CD4-positive, alpha-beta memory T cell (primary cell): ENCODE measurements around the gene ARHGDIA. TPM values are rescaled to one million over a fixed set of nuclear protein-coding genes. Genes with fewer than 3 reads are reported as not detected.

ENCODE experiments used
- CTCF ChIA-PET: fragments of 350-600 bp; sonication (Branson Sonifier 250); formaldehyde crosslinking; loops from one replicate; lab custom pipeline; 2021; ENCODE audit warnings: inconsistent platforms; ENCODE audit not compliant: partially characterized antibody; lab: Charles Lee
- POLR2A ChIA-PET: fragments of 350-600 bp; sonication (Branson Sonifier 250); formaldehyde crosslinking; loops from one replicate; lab custom pipeline; 2021; ENCODE audit not compliant: partially characterized antibody; lab: Charles Lee
- DNase-seq, 5 donors: peaks; one replicate each; pipeline versions ENCODE4 v3.0.0 to v3.0.0-alpha.2; 2020 to 2022; ENCODE audit warnings: mixed read lengths in 1 of 5
- H3K27ac ChIP-seq: one replicate; pipeline ENCODE4 v1.7.0; 2013; ENCODE audit warnings: low read depth, low read length
- H3K27me3 ChIP-seq: 2 replicates; pipeline ENCODE4 v1.7.0; 2013; ENCODE audit warnings: mild to moderate bottlenecking, low read length, moderate library complexity; ENCODE audit not compliant: insufficient read depth
- H3K36me3 ChIP-seq: 2 replicates; pipeline ENCODE4 v1.7.0; 2013; ENCODE audit warnings: mild to moderate bottlenecking, low read length, moderate library complexity; ENCODE audit not compliant: insufficient read depth
- H3K4me1 ChIP-seq: 2 replicates; pipeline ENCODE4 v1.7.0; 2013; ENCODE audit warnings: mild to moderate bottlenecking, low read length, moderate library complexity; ENCODE audit not compliant: insufficient read depth
- H3K4me3 ChIP-seq, 2 donors: one replicate each; pipeline ENCODE4 v1.7.0; 2013; ENCODE audit warnings: low read length in 2 of 2, mild to moderate bottlenecking in 1 of 2
- H3K9me3 ChIP-seq, 2 donors: one replicate each; pipeline ENCODE4 v1.7.0; 2013; ENCODE audit warnings: low read length in 2 of 2, control low read depth in 1 of 2; ENCODE audit not compliant: control insufficient read depth in 1 of 2
- H3K27ac Mint-ChIP-seq, 7 donors: one replicate each; pipeline ENCODE4 v1.8.0; 2020 to 2021; ENCODE audit warnings: mixed read lengths in 7 of 7, mild to moderate bottlenecking in 6 of 7, inconsistent platforms in 3 of 7, moderate library complexity in 3 of 7
- H3K27me3 Mint-ChIP-seq, 2 donors: one replicate each; pipeline ENCODE4 v1.8.0; 2020 to 2021; ENCODE audit warnings: mixed read lengths in 2 of 2
- H3K36me3 Mint-ChIP-seq, 2 donors: one replicate each; pipeline ENCODE4 v1.8.0; 2020 to 2021; ENCODE audit warnings: mixed read lengths in 2 of 2, inconsistent platforms in 1 of 2, mild to moderate bottlenecking in 1 of 2
- H3K4me1 Mint-ChIP-seq, 4 donors: one replicate each; pipeline ENCODE4 v1.8.0; 2020 to 2021; ENCODE audit warnings: mixed read lengths in 4 of 4, mild to moderate bottlenecking in 1 of 4
- H3K4me3 Mint-ChIP-seq, 8 donors: one replicate each; pipeline ENCODE4 v1.8.0; 2020 to 2021; ENCODE audit warnings: mixed read lengths in 8 of 8, mild to moderate bottlenecking in 7 of 8, moderate library complexity in 6 of 8, inconsistent platforms in 3 of 8
- H3K9me3 Mint-ChIP-seq, 8 donors: one replicate each; pipeline ENCODE4 v1.8.0; 2020 to 2021; ENCODE audit warnings: mixed read lengths in 8 of 8, mild to moderate bottlenecking in 5 of 8, inconsistent platforms in 3 of 8, moderate library complexity in 1 of 8
- intact Hi-C: fragments of 100-400 bp; cut with micrococcal nuclease; formaldehyde crosslinking; loops from one replicate; pipeline ENCODE4 v1.15.1; 2023
- polyA plus RNA-seq, 2 donors: library from polyadenylated mRNA; unstranded; fragments of 300-500 nt; fragmentation: Illumina TruSeq; gene quantifications; one replicate each; pipeline ENCODE4 v1.2.3, GENCODE V29; 2021
- total RNA-seq, 2 experiments: library from RNA; stranded (reverse); gene quantifications; one replicate each; pipeline ENCODE4 v1.2.3, GENCODE V29; 2021

The ARHGDIA gene
- total and polyA plus RNA-seq, 4 experiments from 2014 or later, result 84.8 to 382 (median 292) TPM

DNA sequence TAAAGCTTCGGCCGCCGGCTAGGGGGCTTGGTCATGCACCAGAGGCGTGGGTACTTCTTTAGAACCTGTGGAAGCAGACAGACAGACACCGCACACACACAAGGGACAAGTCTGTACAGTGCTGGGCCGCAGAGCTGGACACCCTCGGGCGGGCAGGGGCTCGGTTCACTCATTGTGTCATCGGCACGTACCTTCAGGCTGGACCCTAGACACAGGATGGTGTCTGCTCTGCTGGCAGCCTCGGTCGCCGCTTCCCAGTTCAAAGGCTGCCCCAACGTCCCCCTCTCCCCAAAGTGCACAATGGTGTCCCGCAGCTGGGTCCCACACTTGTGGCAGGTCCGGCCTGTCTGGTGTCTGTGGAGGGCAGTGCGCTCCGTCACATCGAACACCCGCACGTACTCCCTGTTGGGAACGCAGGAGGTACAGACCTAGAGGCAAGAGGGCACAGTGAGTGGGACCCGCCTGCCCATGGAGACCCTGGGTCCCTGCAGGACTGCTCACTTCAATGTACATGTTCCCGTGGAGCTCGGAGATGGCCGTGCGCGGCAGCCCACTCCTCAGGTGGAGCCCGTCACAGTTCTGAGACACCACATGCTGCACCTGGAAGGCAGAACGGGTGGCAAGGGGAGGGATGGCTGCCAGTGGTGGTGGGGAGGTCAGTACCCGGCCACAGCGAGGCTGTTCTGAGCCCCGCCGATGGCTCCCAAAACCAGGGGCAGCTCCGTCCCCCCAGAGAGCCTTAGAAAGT lies 43.1 kb upstream of the ARHGDIA start:
- H3K4me1 ChIP-seq, result peaks cover 42% of the 10 kb centered on the region
- Mint-ChIP-seq H3K27me3 (no peaks in the 10 kb centered on the region), H3K4me3 (no peak overlapping the region), H3K9me3 (no peaks in the 10 kb centered on the region), H3K4me1 (peaks cover 13 to 56% (median 28%) of the 10 kb centered on the region in 4 donors), H3K27ac (no peak overlapping the region), H3K36me3 (peaks cover 17 to 44% of the 10 kb centered on the region in 2 donors)
- H3K36me3 ChIP-seq, result peaks cover 48% of the 10 kb centered on the region
- H3K4me3 ChIP-seq, result no peak overlapping the region
- intact Hi-C loops, result no loop called here
- no peak overlapping the region for H3K27ac ChIP-seq
- H3K27me3 ChIP-seq, result no peaks in the 10 kb centered on the region
- no peaks in the 10 kb centered on the region for H3K9me3 ChIP-seq
- ChIA-PET POLR2A (interaction anchor here (1.1 to 2.4 kb wide), 4 partner anchors 22 to 108 kb away, joined by 3 to 7 read pairs (median 4); partner anchors contain the start of genes ANAPC11 and CENPX), CTCF (no interaction called here)
- DNase-seq, result no peak

DNA sequence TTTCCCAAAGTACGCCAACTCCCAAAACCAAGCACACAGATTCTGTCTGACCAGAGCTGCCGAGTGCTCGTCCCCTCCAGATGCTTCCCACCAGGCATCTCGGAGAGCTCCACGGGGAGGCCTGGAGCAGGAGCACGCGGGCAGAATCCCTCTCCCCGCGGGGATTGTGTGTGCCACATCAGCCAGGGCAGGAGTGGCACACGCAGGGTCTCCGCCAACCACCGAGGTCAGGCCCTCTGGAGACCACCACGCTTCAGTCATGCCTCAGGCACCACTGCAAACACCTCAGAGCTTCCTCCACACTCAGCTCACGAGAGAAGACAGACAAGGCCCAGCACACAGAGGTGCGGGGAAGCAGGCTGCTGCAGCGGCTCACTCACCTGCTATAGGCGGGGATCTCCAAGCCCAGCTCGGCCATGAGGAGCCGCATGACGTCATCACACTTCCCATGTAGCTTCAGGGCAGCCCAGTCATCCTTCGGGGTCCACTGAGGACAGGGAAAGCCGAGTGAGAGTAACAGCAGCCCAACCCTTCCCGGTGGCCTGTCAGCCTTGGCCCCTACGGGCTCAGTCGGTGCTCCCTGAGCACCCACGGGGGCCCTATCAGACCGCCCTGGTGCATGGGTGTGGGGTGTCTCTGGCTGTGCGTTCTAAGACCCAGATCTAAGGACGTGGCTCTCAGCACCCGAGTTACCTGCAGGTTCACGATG lies 42.4 kb upstream of the ARHGDIA start:
- DNase-seq, result no peak
- Histone ChIP-seq H3K4me1 (peaks cover 40% of the 10 kb centered on the region), H3K4me3 (no peak overlapping the region), H3K9me3 (no peaks in the 10 kb centered on the region), H3K36me3 (peaks cover 49% of the 10 kb centered on the region), H3K27ac (no peak overlapping the region), H3K27me3 (no peaks in the 10 kb centered on the region)
- no peaks in the 10 kb centered on the region for H3K9me3 Mint-ChIP-seq
- intact Hi-C loops, result no loop called here
- no peaks in the 10 kb centered on the region for H3K27me3 Mint-ChIP-seq
- H3K27ac Mint-ChIP-seq, result peak overlapping the region in 1 of 7 donors; percentile 63
- peaks cover 17 to 44% of the 10 kb centered on the region in 2 donors for H3K36me3 Mint-ChIP-seq
- ChIA-PET POLR2A (interaction anchor here (0.8 to 2.4 kb wide), 8 partner anchors 11 to 47 kb away, joined by 3 to 10 read pairs (median 3); partner anchors contain the start of genes ANAPC11 and MAFG), CTCF (interaction anchor here (1.2 kb wide), 1 partner anchor 13 kb away, joined by 3 read pairs; no protein-coding TSS in a partner anchor)
- peak overlapping the region in 2 of 8 donors; percentile 29 to 72 for H3K4me3 Mint-ChIP-seq
- H3K4me1 Mint-ChIP-seq, result peaks cover 13 to 51% (median 24%) of the 10 kb centered on the region in 4 donors

DNA sequence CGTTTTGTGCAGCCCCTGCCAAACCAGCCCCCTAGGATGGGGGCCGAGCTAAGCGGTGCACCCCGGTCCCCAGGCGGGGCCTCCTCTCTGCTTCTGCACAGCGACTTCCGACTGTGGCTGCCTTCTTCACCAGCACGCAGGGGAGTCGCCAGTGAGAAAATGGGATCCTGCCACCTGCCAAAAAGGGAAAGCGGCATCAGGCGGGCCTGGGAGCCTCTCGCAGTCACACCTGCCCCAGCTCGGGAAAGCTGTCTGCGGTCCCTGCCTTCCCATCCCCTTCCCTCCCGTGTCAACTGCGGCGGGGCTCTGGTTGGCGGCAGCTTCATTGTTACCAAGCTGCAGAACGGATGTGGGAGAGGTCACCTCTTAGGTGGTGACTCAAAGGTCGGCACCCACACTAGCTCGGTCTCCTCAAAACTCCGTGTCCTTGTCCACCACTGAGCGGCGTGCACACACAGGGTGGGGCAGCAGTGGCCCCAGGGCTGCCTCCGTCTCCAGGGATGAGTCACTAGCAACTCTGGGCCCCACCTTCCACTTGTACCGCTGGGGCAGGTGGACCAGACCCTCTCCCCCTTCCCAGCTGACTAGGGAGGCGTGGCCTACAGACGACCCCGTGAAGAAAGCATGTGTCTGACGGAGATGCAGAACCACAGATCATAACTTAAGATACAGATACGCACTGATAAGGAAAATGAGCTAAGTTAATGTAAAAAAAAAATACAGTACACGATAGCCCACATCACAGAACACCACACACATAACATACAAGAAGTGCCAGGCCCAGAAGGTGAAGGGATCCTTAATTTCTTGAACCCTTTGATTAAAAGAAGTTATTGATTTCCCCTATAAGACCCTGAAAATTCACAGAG lies 41.5 kb upstream of the ARHGDIA start:
- Mint-ChIP-seq H3K27me3 (no peaks in the 10 kb centered on the region), H3K36me3 (peaks cover 17 to 41% of the 10 kb centered on the region in 2 donors), H3K9me3 (no peaks in the 10 kb centered on the region), H3K4me3 (peak overlapping the region in 5 of 8 donors; percentile 13 to 72 (median 38)), H3K27ac (peak overlapping the region in 4 of 7 donors; percentile 3 to 83 (median 66)), H3K4me1 (peaks cover 12 to 45% (median 18%) of the 10 kb centered on the region in 4 donors)
- peaks cover 51% of the 10 kb centered on the region for H3K36me3 ChIP-seq
- H3K9me3 ChIP-seq, result no peaks in the 10 kb centered on the region
- no peaks in the 10 kb centered on the region for H3K27me3 ChIP-seq
- ChIA-PET POLR2A (interaction anchor here (0.8 to 2.4 kb wide), 9 partner anchors 12 to 47 kb away, joined by 3 to 10 read pairs (median 3); partner anchors contain the start of genes ANAPC11, ARHGDIA and MAFG), CTCF (interaction anchor here (1.2 kb wide), 1 partner anchor 14 kb away, joined by 3 read pairs; no protein-coding TSS in a partner anchor)
- H3K4me1 ChIP-seq, result peaks cover 36% of the 10 kb centered on the region
- no peak overlapping the region for H3K27ac ChIP-seq
- H3K4me3 ChIP-seq, result no peak overlapping the region
- no peak for DNase-seq
- intact Hi-C loops, result no loop called here

DNA sequence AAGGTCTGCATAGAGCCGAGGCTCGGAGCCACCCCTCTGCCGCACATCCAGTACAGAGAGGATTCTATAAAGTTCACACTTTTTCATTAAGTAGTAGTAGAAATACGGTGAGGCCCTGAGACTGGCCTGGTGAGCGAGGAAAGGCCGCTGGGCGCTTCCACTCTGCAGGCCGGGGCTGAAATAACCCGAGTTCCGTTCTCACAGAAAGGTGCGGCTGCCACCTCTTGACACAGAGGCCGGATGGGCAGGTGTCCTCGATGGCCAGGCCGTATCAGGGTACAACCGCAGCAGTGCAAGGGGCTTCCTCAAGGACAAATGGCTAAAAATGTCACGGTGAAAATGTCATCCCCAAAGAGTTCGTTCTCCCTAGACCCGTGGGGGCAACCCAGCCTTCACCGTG lies 40.8 kb upstream of the ARHGDIA start:
- H3K9me3 ChIP-seq, result no peaks in the 10 kb centered on the region
- H3K4me1 ChIP-seq, result peaks cover 32% of the 10 kb centered on the region
- Mint-ChIP-seq H3K27ac (peak overlapping the region in 3 of 7 donors; percentile 8 to 83 (median 77)), H3K4me1 (peaks cover 9 to 39% (median 15%) of the 10 kb centered on the region in 4 donors), H3K4me3 (peak overlapping the region; percentile 53 to 83 (median 60)), H3K36me3 (peaks cover 17 to 37% of the 10 kb centered on the region in 2 donors), H3K27me3 (no peaks in the 10 kb centered on the region), H3K9me3 (no peaks in the 10 kb centered on the region)
- no peak overlapping the region for H3K4me3 ChIP-seq
- no peak for DNase-seq
- no peaks in the 10 kb centered on the region for H3K27me3 ChIP-seq
- peaks cover 52% of the 10 kb centered on the region for H3K36me3 ChIP-seq
- CTCF ChIA-PET, result no interaction called here
- POLR2A ChIA-PET, result interaction anchor here (0.6 to 1.5 kb wide), 6 partner anchors 8 to 78 kb away, joined by 3 to 6 read pairs (median 4); partner anchors contain the start of genes ALYREF, ANAPC11, ARHGDIA and MCRIP1
- peak overlapping the region; percentile 44 for H3K27ac ChIP-seq
- intact Hi-C loops, result loop anchor here (1.0 to 2.0 kb wide), 2 partner anchors 21 to 41 kb away; partner anchors contain the start of genes ALYREF, ANAPC11 and ARHGDIA

DNA sequence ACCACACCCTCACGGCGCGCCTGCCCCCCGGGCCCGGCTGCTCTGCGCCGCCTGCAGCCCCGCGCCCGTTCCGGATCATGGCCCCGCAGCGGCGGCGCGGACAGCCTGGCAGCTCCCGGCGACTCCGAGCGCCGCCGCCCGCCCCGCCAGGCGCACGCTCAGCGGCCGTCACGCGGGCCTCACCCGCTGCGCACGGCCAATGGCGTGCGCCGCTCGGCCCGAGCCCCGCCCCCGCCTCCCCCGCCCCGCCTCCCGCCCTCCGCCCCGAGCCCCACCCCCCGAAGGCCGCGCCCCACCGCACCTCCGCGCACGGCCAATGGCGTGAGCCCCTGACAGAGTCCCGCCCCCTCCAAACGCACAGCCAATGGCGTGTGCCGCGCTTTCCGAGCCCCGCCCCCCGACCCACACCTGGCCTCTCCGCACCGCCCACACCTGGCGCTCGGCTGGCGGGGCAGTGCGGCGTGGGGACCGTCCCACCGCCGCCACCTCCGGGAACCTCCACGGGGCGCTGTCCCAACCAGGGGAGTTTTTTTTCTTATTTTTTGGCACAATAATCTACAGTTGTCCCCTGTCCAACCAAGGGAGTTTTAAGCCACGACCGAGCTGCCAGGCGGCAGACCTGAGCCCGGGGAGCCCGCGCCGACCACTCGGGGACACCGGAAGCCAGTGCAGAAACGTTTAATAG lies 40.3 kb upstream of the ARHGDIA start, which contains the start of gene PCYT2:
PCYT2 (minus strand) TSS at position 123 of the 685 bp plus-strand sequence; CDS start at position 79, 44 bp downstream.
- peaks cover 17 to 37% of the 10 kb centered on the region in 2 donors for H3K36me3 Mint-ChIP-seq
- intact Hi-C loops, result loop anchor here (1.0 to 2.0 kb wide), 2 partner anchors 20 to 41 kb away; partner anchors contain the start of genes ALYREF, ANAPC11 and ARHGDIA
- H3K4me3 ChIP-seq, result peak within 1 kb of the TSS; percentile 8 to 70
- DNase-seq, result peak; percentile 90 to 94 (median 93)
- H3K9me3 Mint-ChIP-seq, result no peaks in the 10 kb centered on the region
- H3K4me3 Mint-ChIP-seq, result peak within 1 kb of the TSS; percentile 81 to 90 (median 86)
- H3K36me3 ChIP-seq, result peaks cover 57% of the 10 kb centered on the region
- peak within 1 kb of the TSS in 6 of 7 donors; percentile 8 to 85 (median 82) for H3K27ac Mint-ChIP-seq
- H3K9me3 ChIP-seq, result no peaks in the 10 kb centered on the region
- peaks cover 5 to 34% (median 10%) of the 10 kb centered on the region in 4 donors for H3K4me1 Mint-ChIP-seq
- CTCF ChIA-PET, result no interaction called here
- H3K27me3 ChIP-seq, result no peaks in the 10 kb centered on the region
- POLR2A ChIA-PET, result interaction anchor here (0.6 to 2.8 kb wide), 9 partner anchors 9 to 78 kb away, joined by 3 to 14 read pairs (median 4); partner anchors contain the start of genes ALYREF, ANAPC11, ARHGDIA and MCRIP1
- H3K4me1 ChIP-seq, result peaks cover 26% of the 10 kb centered on the region
- H3K27me3 Mint-ChIP-seq, result no peaks in the 10 kb centered on the region
- peak within 1 kb of the TSS; percentile 55 for H3K27ac ChIP-seq
